CD4-positive, alpha-beta T cell (primary cell): Measurements from ENCODE around the gene LRRC55. TPM values are rescaled to one million over a fixed set of nuclear protein-coding genes. Genes with fewer than 3 reads are reported as not detected.
"Not testable (repeated sequence)": the region's sequence is repeated elsewhere in the genome, so short reads cannot be mapped to it uniquely, and the experiment has no call there.

ENCODE experiments used
- ATAC-seq: fragments of 200-7000 bp; cut with Tn5 transposase; one replicate; pipeline ENCODE4 v1.10.0; 2022; ENCODE audit warnings: mild to moderate bottlenecking; ENCODE audit not compliant: poor library complexity
- CTCF ChIA-PET: fragments of 350-600 bp; sonication (Branson Sonifier 250); formaldehyde crosslinking; loops from one replicate; lab custom pipeline; 2021; ENCODE audit warnings: antibody characterized with exemption, inconsistent platforms; lab: Charles Lee
- POLR2A ChIA-PET: fragments of 350-600 bp; sonication (Branson Sonifier 250); formaldehyde crosslinking; loops from one replicate; lab custom pipeline; 2021; ENCODE audit warnings: antibody characterized with exemption, inconsistent platforms; lab: Charles Lee
- DNase-seq, 14 experiments: peaks; one replicate each; pipeline ENCODE4 v3.0.0-alpha.2; 2013 to 2020; ENCODE audit warnings: mixed read lengths in 2 of 14
- H3K27ac ChIP-seq, 2 donors: one replicate each; pipeline versions ENCODE4 v1.5.1 to v1.7.0; 2013; ENCODE audit warnings: low read length in 2 of 2, low read depth in 1 of 2, mild to moderate bottlenecking in 1 of 2
- H3K27me3 ChIP-seq, 2 experiments: 1 replicate in 1 of 2; 2 replicates in 1 of 2; pipeline versions ENCODE4 v1.6.1 to v1.7.0; 2013; ENCODE audit warnings: low read length in 2 of 2, control low read depth in 1 of 2, mild to moderate bottlenecking in 1 of 2, moderate library complexity in 1 of 2; ENCODE audit not compliant: insufficient read depth in 2 of 2, control insufficient read depth in 1 of 2
- H3K36me3 ChIP-seq: one replicate; pipeline ENCODE4 v1.6.1; 2013; ENCODE audit warnings: low read length, control low read depth; ENCODE audit not compliant: insufficient read depth
- H3K4me1 ChIP-seq: one replicate; pipeline ENCODE4 v1.6.1; 2013; ENCODE audit warnings: low read length, control low read depth; ENCODE audit not compliant: insufficient read depth
- H3K4me3 ChIP-seq: one replicate; pipeline ENCODE4 v1.5.1; 2013; ENCODE audit warnings: mild to moderate bottlenecking, low read length, moderate library complexity
- H3K9me3 ChIP-seq, 2 experiments: 1 replicate in 1 of 2; 2 replicates in 1 of 2; pipeline versions ENCODE4 v1.6.1 to v1.7.0; 2013; ENCODE audit warnings: low read length in 2 of 2, mild to moderate bottlenecking in 2 of 2, control low read depth in 1 of 2, moderate library complexity in 1 of 2; ENCODE audit not compliant: control insufficient read depth in 1 of 2, insufficient read depth in 1 of 2
- H3K27ac Mint-ChIP-seq: one replicate; pipeline ENCODE4 v1.8.0; 2020; ENCODE audit warnings: mixed read lengths
- H3K27me3 Mint-ChIP-seq: one replicate; pipeline ENCODE4 v1.8.0; 2021; ENCODE audit warnings: mixed read lengths
- H3K36me3 Mint-ChIP-seq: one replicate; pipeline ENCODE4 v1.8.0; 2021; ENCODE audit warnings: low read depth, mixed read lengths
- H3K4me1 Mint-ChIP-seq: one replicate; pipeline ENCODE4 v1.8.0; 2021; ENCODE audit warnings: low read depth, mixed read lengths
- H3K4me3 Mint-ChIP-seq: one replicate; pipeline ENCODE4 v1.8.0; 2020; ENCODE audit warnings: mild to moderate bottlenecking, mixed read lengths
- H3K9me3 Mint-ChIP-seq: one replicate; pipeline ENCODE4 v1.8.0; 2020; ENCODE audit warnings: mixed read lengths
- CTCF ChIP-seq: fragments of 200-600 bp; IDR thresholded peaks from one replicate; pipeline ENCODE4 v1.8.0; 2022; ENCODE audit warnings: antibody characterized with exemption, mild to moderate bottlenecking
- intact Hi-C, 2 experiments: fragments of 100-400 bp; cut with DNase I in 1 of 2; cut with micrococcal nuclease in 1 of 2; formaldehyde crosslinking; loops; one replicate each; pipeline versions ENCODE4 v1.15.1 to v1.9.0; 2023 to 2025; cut with DNase I, micrococcal nuclease
- total RNA-seq, 174 experiments: library from RNA in 2 of 174; stranded (reverse) in 2 of 174; gene quantifications; one replicate each; pipeline ENCODE4 v1.2.3 and lab custom pipeline; 2021 to 2026

LRRC55 gene
- total RNA-seq, 2 experiments from 2014 or later = not detected

- TF ChIP-seq CTCF = no peak
- no peak for ATAC-seq
- H3K4me1 ChIP-seq = no peaks in the 10 kb centered on the region
- no peaks in the 10 kb centered on the region for H3K36me3 ChIP-seq
- Mint-ChIP-seq H3K9me3 (no peaks in the 10 kb centered on the region), H3K4me3 (no peak overlapping the region), H3K36me3 (no peaks in the 10 kb centered on the region), H3K27ac (no peak overlapping the region), H3K27me3 (peaks cover 32% of the 10 kb centered on the region), H3K4me1 (no peaks in the 10 kb centered on the region)
- no peaks in the 10 kb centered on the region for H3K9me3 ChIP-seq
- no peak overlapping the region for H3K4me3 ChIP-seq
- peaks cover 0 to 4% of the 10 kb centered on the region in 2 experiments for H3K27me3 ChIP-seq
- intact Hi-C loops = no loop called here
- POLR2A ChIA-PET = no interaction called here
- CTCF ChIA-PET = no interaction called here
- DNase-seq = no peak
- no peak overlapping the region for H3K27ac ChIP-seq
Measured at GRCh38 chr11:57164317-57164716, 17.4 kb upstream of the LRRC55 start.

- H3K4me3 ChIP-seq = no peak overlapping the region
- H3K4me3 Mint-ChIP-seq = no peak overlapping the region
- no peak overlapping the region for H3K27ac Mint-ChIP-seq
- CTCF ChIA-PET = no interaction called here
- H3K4me1 ChIP-seq = no peaks in the 10 kb centered on the region
- DNase-seq (no peak), ATAC-seq (no peak)
- TF ChIP-seq CTCF = no peak
- H3K27me3 ChIP-seq = peaks cover 0 to 4% of the 10 kb centered on the region in 2 experiments
- H3K9me3 Mint-ChIP-seq = no peaks in the 10 kb centered on the region
- H3K36me3 ChIP-seq = no peaks in the 10 kb centered on the region
- intact Hi-C loops = no loop called here
- no peaks in the 10 kb centered on the region for H3K4me1 Mint-ChIP-seq
- no peaks in the 10 kb centered on the region for H3K36me3 Mint-ChIP-seq
- no peak overlapping the region for H3K27ac ChIP-seq
- POLR2A ChIA-PET = no interaction called here
- peaks cover 21% of the 10 kb centered on the region for H3K27me3 Mint-ChIP-seq
- peaks cover 0 to 6% of the 10 kb centered on the region in 2 experiments for H3K9me3 ChIP-seq
Measured at GRCh38 chr11:57167125-57167846, 14.5 kb upstream of the LRRC55 start.

- CTCF ChIA-PET, H3K4me1 ChIP-seq, H3K36me3 ChIP-seq, H3K9me3 Mint-ChIP-seq, H3K4me3 ChIP-seq, ATAC-seq, H3K27ac ChIP-seq, intact Hi-C loops, DNase-seq, POLR2A ChIA-PET, H3K4me1 Mint-ChIP-seq, H3K36me3 Mint-ChIP-seq, H3K4me3 Mint-ChIP-seq, H3K27ac Mint-ChIP-seq, H3K9me3 ChIP-seq, H3K27me3 ChIP-seq: not testable (repeated sequence)
- H3K27me3 Mint-ChIP-seq = peaks cover 12% of the 10 kb centered on the region
Measured at GRCh38 chr11:57169732-57170313, 11.9 kb upstream of the LRRC55 start.
